ENCODE measurements around the gene PTPRT.

Gene PTPRT

GRCh38 chr20:42496595-42496994 is 693.1 kb downstream of the PTPRT start:
- no peak overlapping the region for H3K4me3 ChIP-seq (ENCODE audit: low read length)
- H3K36me3 ChIP-seq (ENCODE audit: insufficient read depth, low read length): no peaks in the 10 kb centered on the region
- no peaks in the 10 kb centered on the region; the same call in 1 of the 2 replicates for H3K27me3 ChIP-seq (ENCODE audit: insufficient read depth, low read length)
- H3K9me3 ChIP-seq (ENCODE audit: insufficient read depth, low read depth, low read length): no peaks in the 10 kb centered on the region
- no peaks in the 10 kb centered on the region for H3K4me1 ChIP-seq (ENCODE audit: insufficient read depth, low read length)
- H3K27ac ChIP-seq (ENCODE audit: low read depth, low read length): no peak overlapping the region
- no peak overlapping the region for H3K9ac ChIP-seq (ENCODE audit: low read depth, low read length)
- WGBS: 89% methylated on average over 4 of the region's 5 CpGs

GRCh38 chr20:42494290-42494689 is 695.4 kb downstream of the PTPRT start:
- Histone ChIP-seq H3K27ac (ENCODE audit: low read depth, low read length) (no peak overlapping the region), H3K4me1 (ENCODE audit: insufficient read depth, low read length) (no peaks in the 10 kb centered on the region), H3K9me3 (ENCODE audit: insufficient read depth, low read depth, low read length) (no peaks in the 10 kb centered on the region), H3K9ac (ENCODE audit: low read depth, low read length) (no peak overlapping the region), H3K36me3 (ENCODE audit: insufficient read depth, low read length) (no peaks in the 10 kb centered on the region), H3K27me3 (ENCODE audit: insufficient read depth, low read length) (no peaks in the 10 kb centered on the region; the same call in 1 of the 2 replicates), H3K4me3 (ENCODE audit: low read length) (no peak overlapping the region)
- WGBS: 78% methylated on average over 4 of the region's 4 CpGs

GRCh38 chr20:42493001-42493400 is 696.7 kb downstream of the PTPRT start:
- no peak overlapping the region for H3K9ac ChIP-seq (ENCODE audit: low read depth, low read length)
- no peak overlapping the region for H3K27ac ChIP-seq (ENCODE audit: low read depth, low read length)
- H3K9me3 ChIP-seq (ENCODE audit: insufficient read depth, low read depth, low read length): no peaks in the 10 kb centered on the region
- H3K4me1 ChIP-seq (ENCODE audit: insufficient read depth, low read length): no peaks in the 10 kb centered on the region
- no peak overlapping the region for H3K4me3 ChIP-seq (ENCODE audit: low read length)
- no peaks in the 10 kb centered on the region for H3K36me3 ChIP-seq (ENCODE audit: insufficient read depth, low read length)
- no peaks in the 10 kb centered on the region; the same call in 1 of the 2 replicates for H3K27me3 ChIP-seq (ENCODE audit: insufficient read depth, low read length)

- H3K9me3 ChIP-seq (ENCODE audit: insufficient read depth, low read depth, low read length): no peaks in the 10 kb centered on the region
- 60% methylated on average over 1 of the region's 2 CpGs for WGBS
- H3K4me3 ChIP-seq (ENCODE audit: low read length): no peak overlapping the region
- no peaks in the 10 kb centered on the region; the same call in 1 of the 2 replicates for H3K27me3 ChIP-seq (ENCODE audit: insufficient read depth, low read length)
- no peaks in the 10 kb centered on the region for H3K36me3 ChIP-seq (ENCODE audit: insufficient read depth, low read length)
- no peak overlapping the region for H3K27ac ChIP-seq (ENCODE audit: low read depth, low read length)
- H3K4me1 ChIP-seq (ENCODE audit: insufficient read depth, low read length): no peaks in the 10 kb centered on the region
- H3K9ac ChIP-seq (ENCODE audit: low read depth, low read length): no peak overlapping the region
These were observed 697.4 kb downstream of the PTPRT start for GRCh38 chr20:42492290-42492689.

- Histone ChIP-seq H3K36me3 (ENCODE audit: insufficient read depth, low read length) (no peaks in the 10 kb centered on the region), H3K4me1 (ENCODE audit: insufficient read depth, low read length) (peaks cover 3% of the 10 kb centered on the region; the same call in 1 of the 2 replicates), H3K4me3 (ENCODE audit: low read length) (no peak overlapping the region), H3K27me3 (ENCODE audit: insufficient read depth, low read length) (no peaks in the 10 kb centered on the region), H3K9me3 (ENCODE audit: insufficient read depth, low read depth, low read length) (no peaks in the 10 kb centered on the region), H3K9ac (ENCODE audit: low read depth, low read length) (no peak overlapping the region), H3K27ac (ENCODE audit: low read depth, low read length) (no peak overlapping the region)
- 74% methylated on average over 2 of the region's 2 CpGs for WGBS
These were observed 704.1 kb downstream of the PTPRT start for GRCh38 chr20:42485556-42485955.

- 76% methylated on average over 4 of the region's 5 CpGs for WGBS
- peaks cover 3% of the 10 kb centered on the region; the same call in 1 of the 2 replicates for H3K4me1 ChIP-seq (ENCODE audit: insufficient read depth, low read length)
- H3K36me3 ChIP-seq (ENCODE audit: insufficient read depth, low read length): no peaks in the 10 kb centered on the region
These were observed 704.8 kb downstream of the PTPRT start for GRCh38 chr20:42484790-42485375.

GRCh38 chr20:42484335-42484734 is 705.4 kb downstream of the PTPRT start:
- 89% methylated on average over 3 of the region's 3 CpGs for WGBS

More at GRCh38 chr20:42484790-42485375, 704.8 kb downstream of the PTPRT start:
- H3K9me3 ChIP-seq (ENCODE audit: insufficient read depth, low read depth, low read length): no peaks in the 10 kb centered on the region
- H3K27ac ChIP-seq (ENCODE audit: low read depth, low read length): no peak overlapping the region
- no peaks in the 10 kb centered on the region for H3K27me3 ChIP-seq (ENCODE audit: insufficient read depth, low read length)
- H3K4me3 ChIP-seq (ENCODE audit: low read length): no peak overlapping the region
- H3K9ac ChIP-seq (ENCODE audit: low read depth, low read length): no peak overlapping the region

GRCh38 chr20:42483730-42484303 is 705.9 kb downstream of the PTPRT start:
- H3K9ac ChIP-seq (ENCODE audit: low read depth, low read length): no peak overlapping the region
- no peaks in the 10 kb centered on the region for H3K36me3 ChIP-seq (ENCODE audit: insufficient read depth, low read length)
- 47% methylated on average over 6 of the region's 6 CpGs for WGBS
- no peak overlapping the region for H3K27ac ChIP-seq (ENCODE audit: low read depth, low read length)
- no peak overlapping the region for H3K4me3 ChIP-seq (ENCODE audit: low read length)
- no peaks in the 10 kb centered on the region for H3K9me3 ChIP-seq (ENCODE audit: insufficient read depth, low read depth, low read length)
- no peaks in the 10 kb centered on the region for H3K27me3 ChIP-seq (ENCODE audit: insufficient read depth, low read length)
- peaks cover 3% of the 10 kb centered on the region; the same call in 1 of the 2 replicates for H3K4me1 ChIP-seq (ENCODE audit: insufficient read depth, low read length)

More at GRCh38 chr20:42484335-42484734, 705.4 kb downstream of the PTPRT start:
- Histone ChIP-seq H3K4me1 (ENCODE audit: insufficient read depth, low read length) (peaks cover 3% of the 10 kb centered on the region; the same call in 1 of the 2 replicates), H3K4me3 (ENCODE audit: low read length) (no peak overlapping the region), H3K27ac (ENCODE audit: low read depth, low read length) (no peak overlapping the region), H3K9me3 (ENCODE audit: insufficient read depth, low read depth, low read length) (no peaks in the 10 kb centered on the region), H3K9ac (ENCODE audit: low read depth, low read length) (no peak overlapping the region), H3K36me3 (ENCODE audit: insufficient read depth, low read length) (no peaks in the 10 kb centered on the region), H3K27me3 (ENCODE audit: insufficient read depth, low read length) (no peaks in the 10 kb centered on the region)

GRCh38 chr20:42482808-42483207 is 706.9 kb downstream of the PTPRT start:
- Histone ChIP-seq H3K27ac (ENCODE audit: low read depth, low read length) (no peak overlapping the region), H3K4me1 (ENCODE audit: insufficient read depth, low read length) (peaks cover 3% of the 10 kb centered on the region; the same call in 1 of the 2 replicates), H3K36me3 (ENCODE audit: insufficient read depth, low read length) (no peaks in the 10 kb centered on the region), H3K27me3 (ENCODE audit: insufficient read depth, low read length) (no peaks in the 10 kb centered on the region), H3K9me3 (ENCODE audit: insufficient read depth, low read depth, low read length) (no peaks in the 10 kb centered on the region), H3K9ac (ENCODE audit: low read depth, low read length) (no peak overlapping the region), H3K4me3 (ENCODE audit: low read length) (no peak overlapping the region)
- WGBS: 82% methylated on average over 2 of the region's 3 CpGs

GRCh38 chr20:42475773-42476172 is 713.9 kb downstream of the PTPRT start:
- Histone ChIP-seq H3K9me3 (ENCODE audit: insufficient read depth, low read depth, low read length) (no peaks in the 10 kb centered on the region), H3K27ac (ENCODE audit: low read depth, low read length) (no peak overlapping the region), H3K4me1 (ENCODE audit: insufficient read depth, low read length) (no peaks in the 10 kb centered on the region), H3K36me3 (ENCODE audit: insufficient read depth, low read length) (no peaks in the 10 kb centered on the region), H3K27me3 (ENCODE audit: insufficient read depth, low read length) (no peaks in the 10 kb centered on the region), H3K4me3 (ENCODE audit: low read length) (no peak overlapping the region), H3K9ac (ENCODE audit: low read depth, low read length) (no peak overlapping the region)
- WGBS: 83% methylated on average over 7 of the region's 7 CpGs

- H3K4me1 ChIP-seq (ENCODE audit: insufficient read depth, low read length): no peaks in the 10 kb centered on the region
- no peaks in the 10 kb centered on the region for H3K27me3 ChIP-seq (ENCODE audit: insufficient read depth, low read length)
- H3K4me3 ChIP-seq (ENCODE audit: low read length): no peak overlapping the region
- 88% methylated on average over 6 of the region's 6 CpGs for WGBS
- H3K27ac ChIP-seq (ENCODE audit: low read depth, low read length): no peak overlapping the region
- no peak overlapping the region for H3K9ac ChIP-seq (ENCODE audit: low read depth, low read length)
- H3K9me3 ChIP-seq (ENCODE audit: insufficient read depth, low read depth, low read length): no peaks in the 10 kb centered on the region
- H3K36me3 ChIP-seq (ENCODE audit: insufficient read depth, low read length): no peaks in the 10 kb centered on the region
These were observed 715.1 kb downstream of the PTPRT start for GRCh38 chr20:42474646-42475045.

All from HUES64 (cell line).